Esophagus squamous epithelium (tissue), 5 donors: ENCODE measurements around the gene CD55. TPM values are rescaled to one million over a fixed set of nuclear protein-coding genes. Genes with fewer than 3 reads are reported as not detected.

Experiments
- DNase-seq: peaks from one replicate; lab custom pipeline; 2025; lab: John Stamatoyannopoulos, UW
- H3K27ac ChIP-seq, 4 donors: fragments of 200-600 bp; sonication (generic); one replicate each; pipeline ENCODE4 v1.5.1; 2016 to 2019; ENCODE audit warnings: mild to moderate bottlenecking in 1 of 4
- H3K27me3 ChIP-seq, 4 donors: fragments of 200-600 bp; sonication (generic); 1 replicate in 3 of 4; 2 replicates in 1 of 4; pipeline versions ENCODE4 v1.5.1 to v1.6.0; 2017 to 2021; ENCODE audit warnings: antibody characterized with exemption in 1 of 4
- H3K36me3 ChIP-seq, 3 donors: fragments of 200-600 bp; sonication (generic); one replicate each; pipeline ENCODE4 v1.5.1; 2016 to 2019
- H3K4me1 ChIP-seq, 3 donors: fragments of 200-600 bp; sonication (generic); one replicate each; pipeline ENCODE4 v1.5.1; 2017 to 2019
- H3K4me3 ChIP-seq, 4 donors: fragments of 200-600 bp; sonication (generic); 1 replicate in 3 of 4; 2 replicates in 1 of 4; pipeline ENCODE4 v1.5.1; 2016 to 2019; ENCODE audit warnings: mild to moderate bottlenecking in 2 of 4, moderate library complexity in 1 of 4
- H3K9me3 ChIP-seq, 3 donors: fragments of 200-600 bp; sonication (generic); one replicate each; pipeline ENCODE4 v1.5.1; 2016 to 2019
- CTCF ChIP-seq, 6 experiments: fragments of 450-650 bp in 4 of 6; fragments of 200-600 bp in 2 of 6; sonication (generic) in 2 of 6; IDR thresholded peaks; one replicate each; pipeline ENCODE4 v1.5.1; 2016 to 2019; ENCODE audit warnings: antibody characterized with exemption in 6 of 6, mild to moderate bottlenecking in 4 of 6, moderate library complexity in 4 of 6
- POLR2A ChIP-seq, 4 donors: fragments of 450-650 bp; IDR thresholded peaks; one replicate each; pipeline ENCODE4 v1.6.1; 2017; ENCODE audit warnings: antibody characterized with exemption in 4 of 4, mild to moderate bottlenecking in 4 of 4, moderate library complexity in 3 of 4
- WGBS, 2 donors: methylation state at CpG; one replicate each; pipeline ENCODE4 v1.1.5; 2018; 5-methylcytosine and 5-hydroxymethylcytosine counted together
- intact Hi-C: fragments of 100-400 bp; cut with DNase I; formaldehyde crosslinking; loops from one replicate; pipeline ENCODE4 v1.15.0; 2022
- total RNA-seq, 4 donors: library from RNA; depleted of rRNA; stranded (reverse); fragments of >200 nt; gene quantifications; one replicate each; pipeline ENCODE4 v1.1.0, GENCODE V29; 2016
- donor health status: DM: yes; HTN: yes; CAD: no.

Gene CD55
- total RNA-seq, 4 donors from 2014 or later, result 36.5 to 100 (median 72.2) TPM

DNA sequence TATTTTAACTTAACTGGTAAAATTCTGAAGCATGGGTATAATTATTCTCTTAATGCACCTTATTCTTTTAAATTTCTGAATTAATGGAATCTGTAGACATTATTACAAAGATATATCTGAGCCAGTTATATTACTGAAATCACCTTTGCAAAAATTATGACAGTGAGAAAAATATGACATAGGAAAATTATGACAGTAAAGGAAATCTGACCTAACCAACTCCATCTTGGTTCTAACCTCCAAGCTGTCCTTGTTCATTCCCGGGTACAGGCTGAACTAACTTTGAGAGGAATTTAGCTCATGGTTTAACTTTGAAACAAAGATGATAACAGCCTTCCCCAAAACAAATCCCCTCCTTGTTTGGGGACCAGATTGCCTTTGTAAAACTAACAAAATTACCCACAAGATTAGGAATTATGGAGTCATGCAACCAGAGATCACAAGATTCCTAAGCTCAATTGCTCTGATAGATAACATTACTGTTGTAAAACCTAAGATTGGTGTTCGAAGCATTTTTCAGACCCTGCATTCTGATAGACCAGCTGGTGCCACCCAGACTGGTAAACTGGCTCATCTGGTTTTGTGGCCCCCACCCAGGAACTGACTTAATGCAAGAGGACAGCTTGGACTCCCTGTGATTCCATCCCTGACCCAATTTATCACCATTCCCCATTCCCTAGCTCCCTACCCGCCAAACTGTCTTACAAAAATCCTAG, 9.4 kb upstream of the CD55 start:
- H3K27me3 ChIP-seq, result no peaks in the 10 kb centered on the region
- no peak overlapping the region for H3K27ac ChIP-seq
- H3K9me3 ChIP-seq, result no peaks in the 10 kb centered on the region
- TF ChIP-seq POLR2A (IDR thresholded peaks at IDR 0.05) (no peak), CTCF (IDR thresholded peaks at IDR 0.05) (no peak)
- 92 to 93% methylated on average over 3 of the region's 3 CpGs for WGBS, 2 donors
- H3K4me1 ChIP-seq, result peaks cover 9 to 34% (median 14%) of the 10 kb centered on the region in 3 donors
- no peaks in the 10 kb centered on the region for H3K36me3 ChIP-seq
- intact Hi-C loops, result no loop called here
- H3K4me3 ChIP-seq, result no peak overlapping the region
- no peak for DNase-seq

DNA sequence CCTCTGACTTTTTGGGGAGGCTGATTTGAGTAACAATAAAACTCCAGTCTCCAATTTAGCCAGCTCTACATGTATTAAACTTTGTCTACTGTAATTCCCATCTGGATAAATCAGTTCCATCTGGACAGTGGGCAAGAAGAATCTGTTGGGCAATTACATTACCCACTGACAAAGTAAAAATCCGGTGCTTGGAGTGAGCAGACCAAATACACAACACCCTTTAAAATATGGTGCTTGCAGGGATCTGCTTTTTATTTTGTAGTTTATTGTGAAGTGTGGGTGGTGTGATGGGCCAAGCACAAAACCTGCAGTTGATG, 8.9 kb upstream of the CD55 start:
- TF ChIP-seq POLR2A (IDR thresholded peaks at IDR 0.05) (no peak), CTCF (IDR thresholded peaks at IDR 0.05) (no peak)
- H3K4me3 ChIP-seq, result no peak overlapping the region
- H3K27me3 ChIP-seq, result no peaks in the 10 kb centered on the region
- no peak overlapping the region for H3K27ac ChIP-seq
- H3K36me3 ChIP-seq, result no peaks in the 10 kb centered on the region
- H3K4me1 ChIP-seq, result peaks cover 9 to 39% (median 14%) of the 10 kb centered on the region in 3 donors
- intact Hi-C loops, result no loop called here
- H3K9me3 ChIP-seq, result no peaks in the 10 kb centered on the region
- WGBS, 2 donors, result 57 to 89% methylated on average over 1 of the region's 1 CpG
- DNase-seq, result no peak

DNA sequence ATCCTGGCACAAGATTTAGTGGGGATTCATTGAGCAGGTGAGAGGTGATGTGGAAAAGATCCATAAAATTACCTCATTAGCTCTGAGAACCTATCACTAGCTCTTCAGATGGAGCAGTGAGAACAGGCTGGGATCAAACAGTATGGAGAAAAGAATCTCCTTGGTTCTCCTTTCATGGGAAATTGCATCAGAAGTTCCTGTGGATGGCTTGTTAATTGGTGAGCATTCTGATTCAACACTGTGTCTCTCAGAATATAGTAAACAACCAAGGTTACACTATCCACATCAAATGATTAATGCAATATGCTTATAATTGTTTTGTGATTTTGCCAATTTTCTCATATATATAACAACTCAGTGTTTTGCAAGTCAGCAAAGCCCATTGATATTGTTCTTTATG, 8.3 kb upstream of the CD55 start:
- Histone ChIP-seq H3K4me3 (no peak overlapping the region), H3K9me3 (no peaks in the 10 kb centered on the region), H3K36me3 (no peaks in the 10 kb centered on the region), H3K27ac (no peak overlapping the region), H3K4me1 (peaks cover 9 to 45% (median 14%) of the 10 kb centered on the region in 3 donors), H3K27me3 (no peaks in the 10 kb centered on the region)
- intact Hi-C loops, result no loop called here
- no peak for TF ChIP-seq POLR2A (IDR thresholded peaks at IDR 0.05)
- TF ChIP-seq CTCF (IDR thresholded peaks at IDR 0.05), result no peak
- no peak for DNase-seq

DNA sequence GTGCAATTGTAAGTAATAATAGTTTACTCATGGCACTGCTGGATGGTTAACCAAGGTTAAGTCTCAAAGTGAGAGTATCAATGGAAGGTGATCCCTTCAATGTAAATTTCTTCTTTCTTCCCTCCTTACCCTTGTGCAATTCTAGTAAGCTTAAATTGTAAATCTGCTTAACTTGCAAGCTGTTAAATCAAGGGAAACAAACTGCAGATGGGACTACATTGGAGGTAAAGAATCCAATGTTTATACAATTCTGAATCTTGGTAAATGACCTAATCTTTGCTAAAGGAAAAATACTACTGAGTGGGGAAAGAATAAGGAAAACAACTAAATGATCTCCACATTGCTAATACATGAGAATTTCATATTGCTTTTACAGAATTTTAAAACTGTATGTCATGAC, 6.7 kb upstream of the CD55 start:
- no peaks in the 10 kb centered on the region for H3K36me3 ChIP-seq
- TF ChIP-seq POLR2A (IDR thresholded peaks at IDR 0.05) (no peak), CTCF (IDR thresholded peaks at IDR 0.05) (no peak)
- no peak for DNase-seq
- intact Hi-C loops, result no loop called here
- no peaks in the 10 kb centered on the region for H3K27me3 ChIP-seq
- H3K9me3 ChIP-seq, result no peaks in the 10 kb centered on the region
- peaks cover 5 to 55% (median 9%) of the 10 kb centered on the region in 3 donors for H3K4me1 ChIP-seq
- H3K4me3 ChIP-seq, result no peak overlapping the region
- H3K27ac ChIP-seq, result no peak overlapping the region

GRCh38 chr1:207315435-207315834, 6.0 kb upstream of the CD55 start:
- intact Hi-C loops, result no loop called here
- H3K9me3 ChIP-seq, result no peaks in the 10 kb centered on the region
- WGBS, 2 donors, result 88 to 96% methylated on average over 3 of the region's 3 CpGs
- H3K36me3 ChIP-seq, result no peaks in the 10 kb centered on the region
- TF ChIP-seq POLR2A (IDR thresholded peaks at IDR 0.05), result no peak
- TF ChIP-seq CTCF (IDR thresholded peaks at IDR 0.05), result no peak
- H3K27ac ChIP-seq, result no peak overlapping the region
- H3K4me3 ChIP-seq, result no peak overlapping the region
- H3K27me3 ChIP-seq, result no peaks in the 10 kb centered on the region
- H3K4me1 ChIP-seq, result peaks cover 3 to 50% (median 4%) of the 10 kb centered on the region in 3 donors
- no peak for DNase-seq
